Measurements from ENCODE around the gene PCED1B. TPM values are rescaled to one million over a fixed set of nuclear protein-coding genes. Genes with fewer than 3 reads are reported as not detected.

The PCED1B gene
- polyA plus RNA-seq, 3 donors from 2014 or later = 3.2 to 26.4 (median 7.4) TPM

- Mint-ChIP-seq H3K36me3 (peaks cover 22 to 27% (median 23%) of the 10 kb centered on the region in 3 donors), H3K4me1 (peaks cover 66 to 92% of the 10 kb centered on the region in 2 donors), H3K4me3 (peak overlapping the region; percentile 59 to 75 (median 66)), H3K27ac (peak overlapping the region; percentile 80 to 92 (median 88)), H3K9me3 (no peaks in the 10 kb centered on the region), H3K27me3 (ENCODE audit: low read depth in 3 of 3) (peaks cover 0 to 3% (median 0%) of the 10 kb centered on the region in 3 donors)
- no peak for DNase-seq
Observed at GRCh38 chr12:47223031-47223847, 143.8 kb downstream of the PCED1B start.

GRCh38 chr12:47223848-47224213 lies 144.4 kb downstream of the PCED1B start:
- peaks cover 65 to 92% of the 10 kb centered on the region in 2 donors for H3K4me1 Mint-ChIP-seq
- H3K4me3 Mint-ChIP-seq = peak overlapping the region in 4 of 5 donors; percentile 56 to 75 (median 67)
- H3K27ac Mint-ChIP-seq = peak overlapping the region; percentile 80 to 92 (median 88)
- peaks cover 0 to 3% (median 0%) of the 10 kb centered on the region in 3 donors for H3K27me3 Mint-ChIP-seq (ENCODE audit: low read depth in 3 of 3)
- H3K36me3 Mint-ChIP-seq = peaks cover 22 to 27% (median 22%) of the 10 kb centered on the region in 3 donors
- no peaks in the 10 kb centered on the region for H3K9me3 Mint-ChIP-seq
- DNase-seq = no peak

- Mint-ChIP-seq H3K4me3 (peak overlapping the region in 1 of 5 donors; percentile 21), H3K27me3 (ENCODE audit: low read depth in 3 of 3) (peaks cover 0 to 3% (median 0%) of the 10 kb centered on the region in 3 donors), H3K36me3 (peaks cover 15 to 30% (median 18%) of the 10 kb centered on the region in 3 donors), H3K9me3 (no peaks in the 10 kb centered on the region), H3K27ac (peak overlapping the region in 5 of 6 donors; percentile 49 to 83 (median 76)), H3K4me1 (peaks cover 65 to 92% of the 10 kb centered on the region in 2 donors)
- no peak for DNase-seq
Observed at GRCh38 chr12:47224563-47225133, 145.2 kb downstream of the PCED1B start.

GRCh38 chr12:47225356-47225755 lies 145.9 kb downstream of the PCED1B start:
- DNase-seq = no peak
- peaks cover 61 to 87% of the 10 kb centered on the region in 2 donors for H3K4me1 Mint-ChIP-seq
- H3K9me3 Mint-ChIP-seq = no peaks in the 10 kb centered on the region
- H3K27me3 Mint-ChIP-seq (ENCODE audit: low read depth in 3 of 3) = peaks cover 0 to 3% (median 0%) of the 10 kb centered on the region in 3 donors
- H3K4me3 Mint-ChIP-seq = peak overlapping the region in 1 of 5 donors; percentile 14
- H3K36me3 Mint-ChIP-seq = peaks cover 11 to 27% (median 17%) of the 10 kb centered on the region in 3 donors
- peak overlapping the region in 5 of 6 donors; percentile 22 to 83 (median 66) for H3K27ac Mint-ChIP-seq

- peaks cover 62 to 85% of the 10 kb centered on the region in 2 donors for H3K4me1 Mint-ChIP-seq
- DNase-seq = no peak
- peak overlapping the region in 2 of 6 donors; percentile 32 to 76 for H3K27ac Mint-ChIP-seq
- H3K9me3 Mint-ChIP-seq = no peaks in the 10 kb centered on the region
- H3K36me3 Mint-ChIP-seq = peaks cover 7 to 26% (median 15%) of the 10 kb centered on the region in 3 donors
- peaks cover 0 to 2% (median 0%) of the 10 kb centered on the region in 3 donors for H3K27me3 Mint-ChIP-seq (ENCODE audit: low read depth in 3 of 3)
- H3K4me3 Mint-ChIP-seq = no peak overlapping the region
Observed at GRCh38 chr12:47226199-47226598, 146.8 kb downstream of the PCED1B start.

GRCh38 chr12:47228802-47229201 lies 149.4 kb downstream of the PCED1B start:
- no peak for DNase-seq
- Mint-ChIP-seq H3K27ac (peak overlapping the region; percentile 30 to 79 (median 66)), H3K4me1 (peaks cover 48 to 84% of the 10 kb centered on the region in 2 donors), H3K9me3 (no peaks in the 10 kb centered on the region), H3K27me3 (ENCODE audit: low read depth in 3 of 3) (no peaks in the 10 kb centered on the region), H3K4me3 (no peak overlapping the region), H3K36me3 (peaks cover 6 to 27% (median 15%) of the 10 kb centered on the region in 3 donors)

GRCh38 chr12:47231456-47231855 lies 152.0 kb downstream of the PCED1B start:
- Mint-ChIP-seq H3K27me3 (ENCODE audit: low read depth in 3 of 3) (no peaks in the 10 kb centered on the region), H3K4me1 (peaks cover 39 to 70% of the 10 kb centered on the region in 2 donors)

GRCh38 chr12:47234576-47235141 lies 155.2 kb downstream of the PCED1B start:
- no peak for DNase-seq
- H3K4me3 Mint-ChIP-seq = no peak overlapping the region
- peaks cover 51 to 74% of the 10 kb centered on the region in 2 donors for H3K4me1 Mint-ChIP-seq
- no peaks in the 10 kb centered on the region for H3K9me3 Mint-ChIP-seq
- no peaks in the 10 kb centered on the region for H3K27me3 Mint-ChIP-seq (ENCODE audit: low read depth in 3 of 3)
- H3K27ac Mint-ChIP-seq = peak overlapping the region in 2 of 6 donors; percentile 12 to 46
- H3K36me3 Mint-ChIP-seq = peaks cover 12 to 43% (median 15%) of the 10 kb centered on the region in 3 donors

More at GRCh38 chr12:47231456-47231855, 152.0 kb downstream of the PCED1B start:
- no peak overlapping the region for H3K4me3 Mint-ChIP-seq
- DNase-seq = no peak
- peak overlapping the region in 4 of 6 donors; percentile 17 to 70 (median 64) for H3K27ac Mint-ChIP-seq
- no peaks in the 10 kb centered on the region for H3K9me3 Mint-ChIP-seq
- peaks cover 11 to 36% (median 13%) of the 10 kb centered on the region in 3 donors for H3K36me3 Mint-ChIP-seq

- Mint-ChIP-seq H3K4me3 (no peak overlapping the region), H3K4me1 (peaks cover 48 to 72% of the 10 kb centered on the region in 2 donors), H3K27me3 (ENCODE audit: low read depth in 3 of 3) (no peaks in the 10 kb centered on the region), H3K36me3 (peaks cover 12 to 43% (median 15%) of the 10 kb centered on the region in 3 donors), H3K9me3 (no peaks in the 10 kb centered on the region), H3K27ac (peak overlapping the region in 1 of 6 donors; percentile 12)
- DNase-seq = no peak
Observed at GRCh38 chr12:47235258-47236040, 156.0 kb downstream of the PCED1B start.

- DNase-seq = no peak
- Mint-ChIP-seq H3K27me3 (ENCODE audit: low read depth in 3 of 3) (no peaks in the 10 kb centered on the region), H3K4me3 (no peak overlapping the region), H3K9me3 (no peaks in the 10 kb centered on the region), H3K4me1 (peaks cover 43 to 65% of the 10 kb centered on the region in 2 donors), H3K36me3 (peaks cover 12 to 40% (median 12%) of the 10 kb centered on the region in 3 donors), H3K27ac (peak overlapping the region in 3 of 6 donors; percentile 9 to 65 (median 63))
Observed at GRCh38 chr12:47236109-47236714, 156.8 kb downstream of the PCED1B start.

GRCh38 chr12:47237751-47238211 lies 158.4 kb downstream of the PCED1B start:
- peaks cover 44 to 51% of the 10 kb centered on the region in 2 donors for H3K4me1 Mint-ChIP-seq
- no peak for DNase-seq
- H3K36me3 Mint-ChIP-seq = peaks cover 9 to 36% (median 10%) of the 10 kb centered on the region in 3 donors
- H3K9me3 Mint-ChIP-seq = no peaks in the 10 kb centered on the region
- no peak overlapping the region for H3K4me3 Mint-ChIP-seq
- H3K27me3 Mint-ChIP-seq (ENCODE audit: low read depth in 3 of 3) = no peaks in the 10 kb centered on the region
- H3K27ac Mint-ChIP-seq = peak overlapping the region; percentile 49 to 87 (median 76)

- no peak for DNase-seq
- Mint-ChIP-seq H3K27me3 (ENCODE audit: low read depth in 3 of 3) (no peaks in the 10 kb centered on the region), H3K27ac (peak overlapping the region; percentile 49 to 87 (median 76)), H3K36me3 (peaks cover 9 to 33% (median 10%) of the 10 kb centered on the region in 3 donors), H3K4me1 (peaks cover 40 to 44% of the 10 kb centered on the region in 2 donors), H3K9me3 (no peaks in the 10 kb centered on the region), H3K4me3 (peak overlapping the region; percentile 1 to 69 (median 33))
Observed at GRCh38 chr12:47238669-47239114, 159.3 kb downstream of the PCED1B start.
